ENCODE data around the gene SLC2A6.
A peak's percentile ranks its signal among the peaks of the same experiment; 100 is the strongest.

SLC2A6 gene

GRCh38 chr9:133495327-133496293, 16.7 kb upstream of the SLC2A6 start:
- DNase-seq, result no peak

- no peak for DNase-seq
Observed at GRCh38 chr9:133494636-133495326, 15.9 kb upstream of the SLC2A6 start.

- no peak for DNase-seq
Observed at GRCh38 chr9:133493845-133494540, 15.1 kb upstream of the SLC2A6 start.

- DNase-seq, result no peak
Observed at GRCh38 chr9:133493428-133493827, 14.5 kb upstream of the SLC2A6 start.

- peak; percentile 1 for DNase-seq
Observed at GRCh38 chr9:133492061-133493021, 13.4 kb upstream of the SLC2A6 start.

- no peak for DNase-seq
Observed at GRCh38 chr9:133491656-133491925, 12.7 kb upstream of the SLC2A6 start.

GRCh38 chr9:133490865-133491655, 12.2 kb upstream of the SLC2A6 start:
- no peak for DNase-seq

GRCh38 chr9:133490201-133490681, 11.3 kb upstream of the SLC2A6 start:
- DNase-seq, result no peak

- DNase-seq, result no peak
Observed at GRCh38 chr9:133489253-133490190, 10.6 kb upstream of the SLC2A6 start.

- no peak for DNase-seq
Observed at GRCh38 chr9:133488686-133489252, 9.9 kb upstream of the SLC2A6 start.

GRCh38 chr9:133487331-133487725, 8.4 kb upstream of the SLC2A6 start:
- DNase-seq, result no peak

GRCh38 chr9:133485531-133486260, 6.8 kb upstream of the SLC2A6 start:
- DNase-seq, result no peak

GRCh38 chr9:133484671-133485437, 6.0 kb upstream of the SLC2A6 start:
- no peak for DNase-seq

- no peak for DNase-seq
Observed at GRCh38 chr9:133483611-133484010, 4.7 kb upstream of the SLC2A6 start.

GRCh38 chr9:133477992-133478850, 678 bp downstream of the SLC2A6 start:
- DNase-seq, result no peak

- DNase-seq, result no peak
Observed at GRCh38 chr9:133477461-133477860, 1.4 kb downstream of the SLC2A6 start.

- no peak for DNase-seq
Observed at GRCh38 chr9:133476941-133477340, 2.0 kb downstream of the SLC2A6 start.
